Right forelimb (tissue), 1 donor: ENCODE results near the gene COL4A2.
"Not testable (repeated sequence)": the region's sequence is repeated elsewhere in the genome, so short reads cannot be mapped to it uniquely, and the experiment has no call there.

ENCODE experiments used
- DNase-seq: peaks from one replicate; pipeline ENCODE4 v3.0.0-alpha.2; 2018

Gene COL4A2

DNA sequence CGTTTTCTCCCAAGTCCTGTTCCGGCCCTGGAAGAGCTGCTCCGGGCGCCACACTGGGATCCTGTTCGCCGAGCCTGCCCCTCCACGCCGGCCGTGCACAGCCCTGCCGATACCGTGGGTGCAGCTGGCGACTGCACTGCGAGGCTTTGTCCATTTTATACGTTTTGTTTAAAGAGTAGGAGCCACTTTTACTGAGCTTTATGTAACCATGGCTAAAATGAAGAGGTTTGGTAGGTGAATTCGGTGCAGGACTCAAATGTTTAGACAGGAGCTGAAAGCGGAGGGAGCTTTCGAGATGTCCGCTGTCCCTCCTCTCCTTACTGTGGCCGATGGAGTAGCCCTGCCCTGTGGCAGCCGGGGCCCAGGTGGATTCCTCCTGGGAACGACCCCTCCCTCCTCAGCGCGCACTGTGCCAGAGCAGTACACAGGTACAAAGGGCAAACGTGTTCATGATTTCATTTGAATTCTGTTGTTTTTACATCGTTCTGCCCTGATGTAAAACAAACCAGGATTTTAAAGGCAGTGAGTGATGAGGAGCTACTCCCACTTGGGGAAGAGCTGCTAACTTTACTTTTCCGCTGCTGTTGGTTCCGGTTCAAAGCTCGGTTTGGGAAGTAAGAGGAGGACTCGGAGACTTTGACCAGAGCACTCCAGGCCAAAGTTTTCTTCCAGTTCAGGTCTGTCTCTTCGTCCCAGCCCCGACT, 1.7 kb downstream of the COL4A2 start:
- no peak for DNase-seq

- no peak for DNase-seq
These were observed 2.8 kb downstream of the COL4A2 start for GRCh38 chr13:110309661-110310524.

- no peak for DNase-seq
These were observed 3.7 kb downstream of the COL4A2 start for GRCh38 chr13:110310541-110311442.

DNA sequence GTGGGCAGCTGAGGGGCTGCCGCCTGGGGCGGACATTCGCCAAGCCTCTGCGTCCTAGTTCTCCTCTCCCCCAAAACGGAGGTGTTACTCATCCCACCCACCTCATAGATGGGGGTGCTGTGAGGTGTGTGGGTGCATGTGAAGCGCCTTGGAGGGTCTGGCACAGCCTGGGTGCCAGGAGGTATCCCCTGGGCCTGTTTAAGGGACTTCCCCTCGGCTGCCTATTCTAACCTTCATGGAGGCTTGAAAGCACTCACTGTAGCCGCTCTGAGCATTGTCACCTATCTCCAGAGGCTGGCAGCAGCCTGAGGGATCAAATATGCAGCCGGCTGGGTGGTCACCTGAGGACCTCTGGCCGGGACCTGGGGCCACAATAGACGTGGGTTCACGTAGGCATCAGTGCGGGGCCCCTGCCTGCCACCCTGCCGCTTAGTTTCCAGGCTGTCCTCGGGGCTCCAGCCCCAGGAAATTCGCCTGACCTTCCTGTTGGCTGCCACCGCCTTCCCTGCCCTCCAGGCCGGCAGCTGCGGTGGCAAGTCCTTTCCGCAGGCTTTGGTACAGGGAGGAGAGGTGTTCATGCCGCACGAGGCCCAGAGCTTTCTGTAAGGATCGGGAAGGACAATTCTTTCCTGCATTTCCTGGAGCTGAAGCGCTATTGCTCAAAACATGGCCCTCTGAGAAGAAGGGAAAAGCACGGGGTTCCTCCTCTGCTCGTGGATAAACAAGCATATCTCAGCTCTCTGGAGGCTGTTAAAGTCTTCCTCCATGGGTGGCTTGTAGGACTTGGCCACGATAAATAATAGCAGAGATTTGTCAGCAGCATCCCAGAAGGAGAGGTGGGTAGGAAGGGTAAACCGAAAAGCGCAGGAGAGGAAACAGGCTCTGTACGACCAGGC, 4.6 kb downstream of the COL4A2 start:
- no peak for DNase-seq

DNA sequence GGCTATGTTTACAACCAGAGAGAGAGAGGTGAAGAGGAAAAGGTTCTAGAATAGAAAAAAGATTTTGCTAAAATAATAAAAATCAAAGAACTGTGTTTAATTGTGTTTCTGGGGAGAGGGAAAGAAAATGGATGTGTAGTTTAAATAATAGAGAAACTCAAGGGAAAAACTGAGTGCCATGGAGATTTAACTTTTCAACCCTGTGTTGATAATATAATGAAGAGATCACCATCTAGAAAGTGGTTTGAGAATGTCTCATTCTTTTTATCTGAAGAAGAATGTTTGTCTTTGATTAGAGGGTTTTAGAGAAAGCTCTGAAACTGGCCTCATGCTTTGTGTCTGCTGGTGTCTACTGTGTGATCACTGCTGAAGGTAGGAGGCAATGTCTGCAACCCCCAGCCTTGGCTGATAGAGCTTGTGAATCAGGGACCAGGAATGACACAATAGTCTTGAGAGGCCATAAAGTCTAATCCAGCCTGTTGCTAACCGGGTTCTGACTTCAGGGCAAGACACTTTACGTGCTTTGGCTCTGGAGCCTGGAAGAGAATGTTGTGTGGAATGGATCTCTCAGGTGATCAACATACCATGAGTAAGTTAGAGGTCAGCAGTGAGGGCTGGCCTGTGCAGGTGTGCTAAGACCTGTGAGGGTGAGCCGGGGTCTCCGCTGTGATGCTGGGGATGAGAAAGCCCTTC, 5.4 kb downstream of the COL4A2 start:
- DNase-seq: no peak

GRCh38 chr13:110313261-110313660, 6.2 kb downstream of the COL4A2 start:
- DNase-seq: not testable (repeated sequence)

- not testable (repeated sequence) for DNase-seq
These were observed 6.6 kb downstream of the COL4A2 start for GRCh38 chr13:110313733-110314132.

DNA sequence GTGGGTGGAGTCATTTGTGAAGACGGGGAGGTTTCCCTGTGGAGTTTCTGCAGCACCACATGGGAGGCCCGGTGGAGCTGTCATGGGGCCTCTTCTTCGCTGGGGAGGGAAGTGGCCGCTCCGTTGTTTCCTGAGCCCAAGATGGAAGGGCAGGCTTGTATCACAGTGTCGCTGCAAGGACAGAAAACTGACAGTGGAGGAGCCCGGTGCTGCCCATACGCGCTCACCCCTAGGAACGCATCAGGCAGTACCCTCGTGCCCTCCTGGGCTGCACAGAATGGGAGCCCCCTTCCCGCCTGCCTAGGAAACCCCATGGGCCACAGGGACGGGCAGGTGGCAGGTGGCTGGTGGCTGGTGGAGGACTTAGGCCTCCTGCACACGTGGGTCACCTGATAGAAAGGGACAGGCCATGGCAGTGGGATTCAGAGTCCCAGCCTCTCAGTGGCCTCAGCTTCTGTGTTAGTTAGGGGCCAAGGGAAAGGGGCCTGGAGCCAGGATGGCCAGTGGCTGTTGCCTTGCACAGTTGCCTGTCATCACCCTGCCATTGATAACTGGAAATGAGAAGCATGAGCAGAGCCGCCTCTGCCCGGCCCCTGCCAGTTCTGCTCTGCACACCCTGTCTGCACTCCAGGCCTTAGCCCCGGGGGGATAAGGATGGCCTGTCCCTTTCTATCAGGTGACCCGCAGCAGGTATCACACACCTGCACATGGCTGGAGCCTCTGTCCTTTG, 7.6 kb downstream of the COL4A2 start:
- no peak for DNase-seq

GRCh38 chr13:110316196-110316595, 9.1 kb downstream of the COL4A2 start:
- DNase-seq: no peak

DNA sequence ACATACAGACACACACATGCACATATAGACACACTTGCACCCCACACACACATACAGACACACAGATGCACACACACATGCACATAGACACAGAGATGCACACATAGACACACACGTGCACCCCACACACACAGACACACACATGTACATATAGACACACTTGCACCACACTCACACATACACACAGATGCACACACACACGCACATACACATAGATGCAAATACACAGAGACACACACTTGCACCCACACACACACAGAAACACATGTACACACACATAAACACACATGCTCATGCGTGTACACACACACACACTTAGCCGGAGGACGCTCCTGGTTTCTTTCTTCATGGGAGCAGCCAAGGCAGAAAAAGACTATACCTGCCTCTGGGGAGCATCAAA, 10.0 kb downstream of the COL4A2 start:
- DNase-seq: no peak

DNA sequence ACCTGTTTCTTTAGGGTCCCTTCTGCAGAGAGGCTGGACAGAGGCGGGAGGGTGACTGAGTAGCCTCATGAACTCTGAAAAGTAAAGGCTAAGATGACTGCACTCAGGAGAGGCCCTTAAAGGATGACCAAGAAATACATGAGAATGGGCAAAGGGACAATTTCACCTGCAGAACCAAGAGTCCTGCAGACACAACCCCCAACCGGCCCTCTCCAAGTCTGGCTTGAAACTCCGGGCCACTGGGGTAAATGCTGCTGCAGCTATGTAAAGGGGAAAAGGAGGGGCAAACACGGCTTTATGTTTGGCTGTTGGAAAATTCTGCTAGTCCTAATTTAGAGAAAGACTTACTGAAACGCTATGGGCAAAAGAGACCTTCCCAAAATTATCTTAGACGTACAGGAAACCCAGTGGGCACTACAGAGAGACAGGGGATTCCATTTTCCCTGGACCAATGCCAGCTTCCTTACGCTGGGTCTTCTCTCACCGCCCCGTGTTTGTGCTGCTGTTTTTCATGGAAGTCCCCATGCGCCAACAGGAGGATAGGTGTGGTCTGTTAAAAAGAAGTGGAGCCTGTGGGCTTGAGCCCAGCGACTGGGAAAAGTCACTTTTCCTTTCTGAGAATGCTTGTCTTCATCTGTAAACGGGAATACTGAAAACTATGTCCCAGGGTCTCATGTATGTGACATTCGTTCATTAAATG, 10.6 kb downstream of the COL4A2 start:
- no peak for DNase-seq

DNA sequence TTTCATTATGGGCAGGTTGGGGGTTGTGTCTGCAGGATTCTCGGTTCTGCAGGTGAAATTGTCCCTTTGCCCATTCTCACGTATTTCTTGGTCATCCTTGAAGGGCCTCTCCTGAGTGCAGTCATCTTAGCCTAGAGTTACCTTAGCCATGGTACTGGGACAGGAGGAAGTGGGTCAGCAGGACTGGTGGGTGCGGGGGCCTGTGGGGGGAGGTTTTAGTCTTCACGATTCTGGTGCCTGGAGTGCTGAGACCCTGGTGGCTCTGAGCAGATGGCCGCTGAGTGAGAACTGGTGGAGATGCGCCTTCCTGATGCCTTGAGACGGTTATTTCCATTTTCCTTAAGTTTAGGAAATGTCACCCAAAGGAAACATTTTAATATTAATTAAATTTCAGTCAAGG, 11.8 kb downstream of the COL4A2 start:
- DNase-seq: no peak

GRCh38 chr13:110319397-110319773, 12.3 kb downstream of the COL4A2 start:
- DNase-seq: no peak

DNA sequence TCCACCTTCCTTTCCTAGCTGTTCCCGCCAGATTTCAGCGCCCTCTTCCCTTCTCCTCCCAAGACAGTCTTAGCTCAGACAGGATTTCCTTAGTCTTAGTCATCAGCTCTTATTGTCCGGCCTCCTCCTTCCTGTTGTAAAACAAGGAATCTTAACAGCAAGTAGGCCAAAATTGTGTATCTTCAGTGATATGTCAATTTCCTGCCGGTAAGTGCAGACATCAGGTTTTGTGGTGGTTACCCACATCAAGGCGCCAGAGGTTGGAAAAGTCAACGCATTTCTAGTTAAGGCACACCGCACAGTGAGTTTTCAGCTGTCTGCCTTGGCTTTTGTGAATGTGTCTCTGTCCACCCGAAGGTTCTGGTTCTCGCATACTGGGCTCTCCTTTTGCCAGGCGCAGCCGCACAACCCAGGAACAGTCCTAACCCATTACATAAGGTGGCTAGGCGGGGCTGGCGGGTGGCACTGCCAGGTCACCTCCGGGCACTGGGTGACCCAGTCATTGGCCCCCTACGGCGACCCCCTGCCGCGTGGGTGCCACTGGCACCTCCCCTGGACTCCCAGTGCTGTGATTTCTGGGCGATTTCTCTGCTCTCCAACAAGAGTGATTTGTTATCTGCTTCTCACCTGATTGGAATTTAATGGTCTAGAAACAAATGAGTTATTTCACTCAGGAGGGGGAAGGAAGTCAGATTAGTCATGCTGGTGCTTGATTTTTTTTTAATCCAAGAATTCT, 12.9 kb downstream of the COL4A2 start:
- DNase-seq: peak; percentile 36

DNA sequence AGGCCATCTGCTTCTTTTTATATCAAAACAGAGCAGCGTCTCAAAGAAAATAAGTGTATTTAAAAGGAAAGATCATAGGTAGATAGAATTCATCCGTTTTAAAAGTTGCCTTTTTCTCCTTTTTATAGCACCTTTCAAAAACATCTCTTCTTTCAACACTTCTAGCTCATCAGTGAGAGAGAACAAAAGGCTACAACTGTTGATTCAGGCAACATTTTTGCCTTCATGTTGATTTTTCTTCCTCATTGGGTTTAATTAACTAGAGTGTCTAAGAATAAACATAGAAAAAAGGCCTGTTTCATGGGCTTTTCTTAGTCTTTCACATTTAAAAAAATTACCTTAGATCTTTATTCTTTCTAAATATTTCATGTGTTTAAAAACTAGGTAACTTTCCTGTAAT, 13.6 kb downstream of the COL4A2 start:
- DNase-seq: no peak

- DNase-seq: not testable (repeated sequence)
These were observed 14.5 kb downstream of the COL4A2 start for GRCh38 chr13:110321573-110321972.

DNA sequence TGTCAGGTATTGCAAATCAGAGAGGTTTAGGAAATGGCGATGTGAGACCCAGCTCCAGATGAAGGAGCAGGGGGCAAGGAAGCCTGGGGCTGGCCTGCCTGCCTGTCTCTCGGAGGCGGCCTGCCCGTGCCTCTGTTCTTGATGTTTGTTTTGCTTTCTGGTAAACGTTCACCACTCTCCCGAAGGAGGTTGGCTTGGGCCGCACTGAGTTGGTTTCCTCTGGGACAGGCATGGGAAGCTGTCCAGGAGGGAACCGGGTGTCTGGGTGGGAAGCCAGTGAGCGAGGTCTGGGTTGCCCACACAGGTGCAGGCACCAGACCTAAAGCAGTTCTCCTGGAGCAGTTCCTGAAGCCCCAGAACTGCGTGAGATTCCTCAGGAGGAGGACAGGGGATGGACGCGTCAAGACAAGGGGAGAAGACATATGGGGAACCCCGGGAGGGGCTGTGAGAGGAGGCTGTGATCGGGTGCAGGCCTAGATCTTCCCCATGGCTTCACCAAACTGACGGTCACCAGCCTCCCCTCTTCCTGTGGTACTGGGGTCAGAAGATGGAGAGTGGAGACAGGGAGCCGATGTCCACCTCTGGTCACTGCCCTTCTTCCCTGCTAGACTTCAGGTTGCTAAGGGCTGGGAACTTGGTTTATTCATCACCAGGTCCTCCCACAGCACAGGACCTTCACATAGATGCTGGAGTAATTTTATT, 15.2 kb downstream of the COL4A2 start:
- DNase-seq: peak; percentile 34

- DNase-seq: peak; percentile 46
These were observed 15.7 kb downstream of the COL4A2 start for GRCh38 chr13:110322828-110323171.
